GM12801 (cell line): ENCODE measurements around the gene IRF2.

Experiments used
- TF ChIP-seq, protein P1 (sequence below): IDR thresholded peaks from one replicate; pipeline ENCODE4 v1.5.1; 2011; ENCODE audit warnings: control low read depth; ENCODE audit not compliant: insufficient read length; ENCODE audit errors: extremely low read depth

Gene IRF2

GRCh38 chr4:184447664-184448063, 26.7 kb downstream of the IRF2 start:
- TF ChIP-seq, protein P1, sequence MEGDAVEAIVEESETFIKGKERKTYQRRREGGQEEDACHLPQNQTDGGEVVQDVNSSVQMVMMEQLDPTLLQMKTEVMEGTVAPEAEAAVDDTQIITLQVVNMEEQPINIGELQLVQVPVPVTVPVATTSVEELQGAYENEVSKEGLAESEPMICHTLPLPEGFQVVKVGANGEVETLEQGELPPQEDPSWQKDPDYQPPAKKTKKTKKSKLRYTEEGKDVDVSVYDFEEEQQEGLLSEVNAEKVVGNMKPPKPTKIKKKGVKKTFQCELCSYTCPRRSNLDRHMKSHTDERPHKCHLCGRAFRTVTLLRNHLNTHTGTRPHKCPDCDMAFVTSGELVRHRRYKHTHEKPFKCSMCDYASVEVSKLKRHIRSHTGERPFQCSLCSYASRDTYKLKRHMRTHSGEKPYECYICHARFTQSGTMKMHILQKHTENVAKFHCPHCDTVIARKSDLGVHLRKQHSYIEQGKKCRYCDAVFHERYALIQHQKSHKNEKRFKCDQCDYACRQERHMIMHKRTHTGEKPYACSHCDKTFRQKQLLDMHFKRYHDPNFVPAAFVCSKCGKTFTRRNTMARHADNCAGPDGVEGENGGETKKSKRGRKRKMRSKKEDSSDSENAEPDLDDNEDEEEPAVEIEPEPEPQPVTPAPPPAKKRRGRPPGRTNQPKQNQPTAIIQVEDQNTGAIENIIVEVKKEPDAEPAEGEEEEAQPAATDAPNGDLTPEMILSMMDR: no peak

- TF ChIP-seq, protein P1: no peak
Observed at GRCh38 chr4:184446132-184446658, 28.2 kb downstream of the IRF2 start.

- TF ChIP-seq, protein P1: no peak
Observed at GRCh38 chr4:184444953-184445309, 29.4 kb downstream of the IRF2 start.

DNA sequence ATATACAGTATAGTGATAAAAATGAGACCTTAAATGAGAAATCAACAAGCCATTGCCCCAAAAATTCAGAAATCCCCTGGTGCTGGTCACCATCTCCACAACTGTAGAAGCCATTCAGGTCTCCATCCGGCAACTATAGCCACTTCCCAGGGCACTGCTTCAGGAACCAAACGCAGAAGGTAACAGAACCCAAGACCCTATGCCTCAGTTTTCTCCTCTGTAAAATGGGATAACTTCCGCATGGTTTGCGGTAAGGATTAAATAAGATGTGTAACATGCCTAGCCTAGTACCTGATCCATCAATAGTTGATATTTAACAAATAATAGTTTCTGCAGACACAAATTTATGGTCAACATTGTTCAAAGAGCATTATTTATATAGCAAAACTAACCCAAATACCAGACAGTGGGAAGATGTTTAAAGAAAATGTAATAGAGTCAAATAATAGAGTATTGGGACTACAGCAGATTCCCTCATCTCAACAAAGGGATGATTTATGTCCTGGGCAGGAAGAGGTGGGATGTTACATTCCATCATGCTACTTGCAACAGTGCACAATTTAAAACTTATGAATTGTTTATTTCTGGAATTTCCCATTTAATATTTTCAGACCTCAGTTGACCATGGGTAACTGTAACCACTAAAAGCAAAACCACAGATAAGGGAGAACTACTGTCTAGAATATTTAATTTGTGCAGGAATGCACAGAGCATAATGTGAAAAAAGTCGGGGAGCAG, 30.0 kb downstream of the IRF2 start:
- TF ChIP-seq, protein P1: no peak

DNA sequence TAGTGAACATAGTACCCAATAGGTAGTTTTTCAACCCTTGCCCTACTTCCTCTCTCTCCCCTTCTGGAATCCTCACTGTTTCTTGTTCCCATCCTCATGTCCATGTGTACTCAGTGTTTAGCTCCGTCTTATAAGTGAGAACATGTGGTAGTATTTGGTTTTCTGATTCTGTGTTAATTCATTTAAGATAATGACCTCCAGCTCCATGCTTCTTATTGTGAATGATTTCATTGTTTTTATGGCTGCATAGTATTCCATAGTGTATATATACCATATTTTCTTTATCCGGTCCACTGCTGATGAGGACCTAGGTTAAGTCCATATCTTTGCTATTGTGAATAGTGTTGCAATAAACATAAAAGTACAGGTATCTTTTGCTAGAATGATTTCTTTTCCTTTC, 31.0 kb downstream of the IRF2 start:
- TF ChIP-seq, protein P1: no peak

- TF ChIP-seq, protein P1: no peak
Observed at GRCh38 chr4:184442314-184442635, 32.1 kb downstream of the IRF2 start.

DNA sequence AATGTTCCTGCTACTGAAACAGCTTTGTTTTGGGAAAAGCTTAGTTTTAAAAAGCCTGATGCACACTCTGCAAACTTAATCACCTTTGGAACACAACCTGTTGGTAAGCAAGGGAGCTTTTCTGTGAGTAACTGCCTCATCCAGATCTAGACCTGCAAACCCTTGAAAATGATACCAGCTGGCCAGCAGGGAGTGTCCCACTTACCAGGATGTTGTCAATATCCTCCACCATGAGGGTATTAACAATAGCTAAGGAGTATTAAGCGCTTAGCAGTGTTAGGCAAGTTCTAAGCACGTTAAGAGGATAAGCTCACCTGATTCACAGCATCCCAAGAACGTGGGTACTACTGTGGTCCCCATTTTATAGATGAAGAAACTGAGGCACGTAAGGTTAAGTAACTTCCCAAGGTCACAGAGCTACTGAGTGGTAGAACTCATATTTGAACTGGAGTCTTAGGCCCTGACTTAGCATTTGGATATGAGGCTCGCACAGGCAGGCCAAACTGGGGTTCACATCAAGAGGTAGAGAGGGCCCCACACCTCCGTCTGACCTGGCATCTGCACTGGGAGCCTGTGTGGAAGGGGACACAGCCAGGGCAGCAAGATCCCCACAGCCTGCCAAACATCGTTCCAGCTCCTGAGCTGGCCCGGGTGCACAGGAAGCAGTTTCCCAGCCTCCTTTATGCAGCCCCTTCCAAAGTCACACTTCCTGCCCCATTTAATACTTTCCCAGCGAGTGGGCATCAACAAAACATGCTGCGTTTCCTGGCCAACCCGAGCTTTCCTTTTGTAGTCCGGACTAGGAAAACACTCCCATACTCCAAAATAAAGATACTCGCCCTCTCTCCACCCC, 32.7 kb downstream of the IRF2 start:
- TF ChIP-seq, protein P1: no peak
